Gastroesophageal sphincter (tissue), 4 donors: ENCODE data around the gene CGREF1. TPM values are rescaled to one million over a fixed set of nuclear protein-coding genes. Genes with fewer than 3 reads are reported as not detected.

ENCODE experiments used
- ATAC-seq: fragments of 150-250 bp; one replicate; pipeline ENCODE4 v1.9.1; 2016; ENCODE audit warnings: mild to moderate bottlenecking, moderate library complexity
- H3K27ac ChIP-seq, 4 donors: fragments of 200-600 bp; sonication (generic) in 3 of 4; 1 replicate in 3 of 4; 2 replicates in 1 of 4; pipeline ENCODE4 v1.5.1; 2016 to 2019
- H3K27me3 ChIP-seq: fragments of 200-600 bp; sonication (generic); one replicate; pipeline ENCODE4 v1.5.1; 2019
- H3K36me3 ChIP-seq, 2 donors: fragments of 200-600 bp; sonication (generic); one replicate each; pipeline ENCODE4 v1.5.1; 2019; ENCODE audit warnings: control low read depth in 1 of 2
- H3K4me1 ChIP-seq, 3 donors: fragments of 200-600 bp; sonication (generic); 1 replicate in 2 of 3; 2 replicates in 1 of 3; pipeline ENCODE4 v1.5.1; 2016 to 2019; ENCODE audit warnings: control low read depth in 2 of 3
- H3K4me3 ChIP-seq, 2 donors: fragments of 200-600 bp; sonication (generic); one replicate each; pipeline ENCODE4 v1.5.1; 2019; ENCODE audit warnings: mild to moderate bottlenecking in 1 of 2, moderate library complexity in 1 of 2
- H3K9me3 ChIP-seq, 3 donors: fragments of 200-600 bp; sonication (generic); one replicate each; pipeline ENCODE4 v1.5.1; 2017 to 2019; ENCODE audit warnings: control low read depth in 2 of 3
- EP300 ChIP-seq: sonication (generic); formaldehyde crosslinking; IDR thresholded peaks from one replicate; pipeline ENCODE4 v1.6.1; 2017; ENCODE audit warnings: antibody characterized with exemption, mild to moderate bottlenecking
- POLR2A ChIP-seq, 2 donors: fragments of 450-650 bp; IDR thresholded peaks; one replicate each; pipeline ENCODE4 v1.6.1; 2017; ENCODE audit warnings: antibody characterized with exemption in 2 of 2, mild to moderate bottlenecking in 2 of 2, moderate library complexity in 1 of 2
- POLR2AphosphoS5 ChIP-seq: sonication (generic); formaldehyde crosslinking; IDR thresholded peaks from one replicate; pipeline ENCODE4 v1.6.1; 2017; ENCODE audit warnings: antibody characterized with exemption
- WGBS, 2 donors: methylation state at CpG; one replicate each; pipeline ENCODE4 v1.1.5; 2018; ENCODE audit warnings: low coverage in 1 of 2; 5-methylcytosine and 5-hydroxymethylcytosine counted together
- total RNA-seq, 4 donors: library from RNA; depleted of rRNA; stranded (reverse); fragments of >200 nt; gene quantifications; one replicate each; pipeline ENCODE4 v1.1.0, GENCODE V29; 2016
- TF ChIP-seq, protein P1 (sequence below), 4 experiments: fragments of 200-600 bp in 2 of 4; fragments of 450-650 bp in 2 of 4; sonication (generic) in 1 of 4; IDR thresholded peaks; one replicate each; pipeline ENCODE4 v1.5.1; 2017 to 2019; ENCODE audit warnings: antibody characterized with exemption in 4 of 4, mild to moderate bottlenecking in 2 of 4, moderate library complexity in 2 of 4

Gene CGREF1
- total RNA-seq, 4 donors from 2014 or later: 1.0 TPM; not detected in 3

DNA sequence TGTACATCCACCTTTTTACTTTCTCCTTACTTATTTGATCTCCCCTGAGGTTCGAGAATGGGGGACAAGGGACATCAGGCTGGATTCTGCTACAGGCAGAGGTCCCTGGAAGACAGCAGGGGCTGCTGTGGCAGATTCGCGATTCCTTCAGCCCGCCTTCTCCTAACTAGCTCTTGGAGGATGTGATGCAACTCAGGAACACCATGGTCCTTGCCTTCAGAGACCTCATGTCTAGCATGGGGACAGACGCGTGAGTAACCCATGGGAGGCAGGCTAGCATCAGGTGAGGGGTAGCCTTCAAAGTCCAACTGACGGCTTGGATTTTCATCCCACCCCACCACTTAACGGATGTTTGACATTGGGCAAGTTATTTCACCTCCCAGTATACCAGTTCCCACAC lies 29.0 kb upstream of the CGREF1 start:
- Histone ChIP-seq H3K4me3 (no peak overlapping the region), H3K4me1 (no peaks in the 10 kb centered on the region), H3K9me3 (no peaks in the 10 kb centered on the region), H3K27me3 (peaks cover 18% of the 10 kb centered on the region), H3K36me3 (no peaks in the 10 kb centered on the region), H3K27ac (no peak overlapping the region)
- no peak for ATAC-seq
- WGBS, 2 donors: 76 to 94% methylated on average over 2 of the region's 8 CpGs
- TF ChIP-seq, protein P1, sequence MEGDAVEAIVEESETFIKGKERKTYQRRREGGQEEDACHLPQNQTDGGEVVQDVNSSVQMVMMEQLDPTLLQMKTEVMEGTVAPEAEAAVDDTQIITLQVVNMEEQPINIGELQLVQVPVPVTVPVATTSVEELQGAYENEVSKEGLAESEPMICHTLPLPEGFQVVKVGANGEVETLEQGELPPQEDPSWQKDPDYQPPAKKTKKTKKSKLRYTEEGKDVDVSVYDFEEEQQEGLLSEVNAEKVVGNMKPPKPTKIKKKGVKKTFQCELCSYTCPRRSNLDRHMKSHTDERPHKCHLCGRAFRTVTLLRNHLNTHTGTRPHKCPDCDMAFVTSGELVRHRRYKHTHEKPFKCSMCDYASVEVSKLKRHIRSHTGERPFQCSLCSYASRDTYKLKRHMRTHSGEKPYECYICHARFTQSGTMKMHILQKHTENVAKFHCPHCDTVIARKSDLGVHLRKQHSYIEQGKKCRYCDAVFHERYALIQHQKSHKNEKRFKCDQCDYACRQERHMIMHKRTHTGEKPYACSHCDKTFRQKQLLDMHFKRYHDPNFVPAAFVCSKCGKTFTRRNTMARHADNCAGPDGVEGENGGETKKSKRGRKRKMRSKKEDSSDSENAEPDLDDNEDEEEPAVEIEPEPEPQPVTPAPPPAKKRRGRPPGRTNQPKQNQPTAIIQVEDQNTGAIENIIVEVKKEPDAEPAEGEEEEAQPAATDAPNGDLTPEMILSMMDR (IDR thresholded peaks at IDR 0.05): no peak
- TF ChIP-seq POLR2AphosphoS5 (no peak), EP300 (no peak), POLR2A (IDR thresholded peaks at IDR 0.05) (no peak)

DNA sequence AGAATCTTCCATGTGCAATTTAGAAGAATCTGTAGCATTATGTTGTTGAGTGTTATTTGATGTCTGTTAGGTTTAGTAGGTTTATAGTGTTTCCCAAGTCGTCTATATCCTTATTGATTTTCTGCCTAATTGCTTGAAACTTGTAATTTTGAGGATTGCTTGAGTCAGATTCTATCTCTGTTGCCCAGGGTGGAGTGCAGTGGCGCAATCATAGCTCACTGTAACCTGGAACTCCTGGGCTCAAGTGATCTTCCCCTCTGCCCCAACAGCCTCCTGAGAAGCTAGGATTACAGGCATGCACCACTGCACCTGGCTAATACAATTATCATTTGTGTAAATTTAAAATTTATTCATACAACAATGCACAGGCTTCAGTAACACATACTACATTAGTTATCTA lies 26.8 kb upstream of the CGREF1 start:
- ATAC-seq: no peak
- H3K27ac ChIP-seq: no peak overlapping the region
- H3K9me3 ChIP-seq: no peaks in the 10 kb centered on the region
- no peaks in the 10 kb centered on the region for H3K36me3 ChIP-seq
- no peak for TF ChIP-seq EP300
- TF ChIP-seq, protein P1 (IDR thresholded peaks at IDR 0.05): no peak
- TF ChIP-seq POLR2A (IDR thresholded peaks at IDR 0.05): no peak
- TF ChIP-seq POLR2AphosphoS5: no peak
- H3K27me3 ChIP-seq: peaks cover 33% of the 10 kb centered on the region
- 83% methylated on average over 2 of the region's 2 CpGs for WGBS, 2 donors
- no peaks in the 10 kb centered on the region for H3K4me1 ChIP-seq
- no peak overlapping the region for H3K4me3 ChIP-seq

DNA sequence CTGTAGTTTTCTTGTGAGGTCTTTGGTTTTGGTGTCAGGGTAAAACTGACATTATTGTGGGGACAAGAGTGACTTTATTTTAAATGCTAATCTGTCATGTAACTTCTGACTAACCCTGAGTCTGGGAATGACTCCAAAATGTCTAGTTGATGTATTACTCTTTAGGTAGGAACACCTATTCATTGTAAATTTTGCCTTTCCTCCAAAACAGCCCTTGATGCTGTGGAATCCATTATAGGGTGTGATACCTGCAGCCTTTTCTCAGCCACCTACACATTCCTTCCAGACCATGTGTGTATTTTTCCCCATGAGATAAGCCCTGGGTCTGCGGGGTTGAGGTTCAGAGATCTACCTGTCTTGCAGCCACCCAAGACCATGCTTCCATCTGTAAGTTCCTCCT lies 24.4 kb upstream of the CGREF1 start:
- H3K4me3 ChIP-seq: no peak overlapping the region
- 17 to 50% methylated on average over 1 of the region's 1 CpG for WGBS, 2 donors
- H3K9me3 ChIP-seq: no peaks in the 10 kb centered on the region
- no peak for TF ChIP-seq EP300
- TF ChIP-seq POLR2A (IDR thresholded peaks at IDR 0.05): no peak
- TF ChIP-seq POLR2AphosphoS5: no peak
- TF ChIP-seq, protein P1 (IDR thresholded peaks at IDR 0.05): no peak
- no peak for ATAC-seq
- no peaks in the 10 kb centered on the region for H3K4me1 ChIP-seq
- no peak overlapping the region for H3K27ac ChIP-seq
- peaks cover 15% of the 10 kb centered on the region for H3K27me3 ChIP-seq
- no peaks in the 10 kb centered on the region for H3K36me3 ChIP-seq

DNA sequence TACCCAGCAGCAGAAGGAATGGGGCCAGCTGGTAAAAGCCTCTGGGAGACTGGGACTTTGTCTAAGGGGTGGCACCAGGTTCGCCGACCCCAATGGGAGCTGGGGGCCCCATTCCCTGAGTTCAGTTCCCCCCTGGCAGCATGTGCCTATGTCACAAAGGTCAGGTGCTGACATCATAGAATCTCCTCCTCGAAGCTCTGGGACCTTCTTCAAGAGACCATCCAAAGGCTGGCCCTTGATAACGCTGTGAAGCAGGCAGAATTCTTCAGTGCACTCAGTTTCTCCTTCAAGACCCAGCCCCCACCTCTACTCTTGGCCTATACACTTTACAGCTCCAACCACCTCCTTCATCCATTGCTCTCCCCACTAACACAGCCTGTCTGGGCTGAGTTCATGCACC lies 20.4 kb upstream of the CGREF1 start, which contains the start of gene PRR30:
TSS of gene PRR30 (minus strand) at position 101 of the 400 bp plus-strand sequence. CDS start 1,081 bp downstream, outside the sequence.
- no peak within 1 kb of the TSS for H3K4me3 ChIP-seq
- no peak for ATAC-seq
- H3K9me3 ChIP-seq: no peaks in the 10 kb centered on the region
- no peak within 1 kb of the TSS for H3K27ac ChIP-seq
- peaks cover 15% of the 10 kb centered on the region for H3K27me3 ChIP-seq
- no peak for TF ChIP-seq POLR2A (IDR thresholded peaks at IDR 0.05)
- TF ChIP-seq POLR2AphosphoS5: no peak
- TF ChIP-seq EP300: no peak
- TF ChIP-seq, protein P1 (IDR thresholded peaks at IDR 0.05): no peak
- H3K4me1 ChIP-seq: peaks cover 0 to 5% (median 0%) of the 10 kb centered on the region in 3 donors
- H3K36me3 ChIP-seq: no peaks in the 10 kb centered on the region
- 65 to 85% methylated on average over 3 of the region's 4 CpGs for WGBS, 2 donors

DNA sequence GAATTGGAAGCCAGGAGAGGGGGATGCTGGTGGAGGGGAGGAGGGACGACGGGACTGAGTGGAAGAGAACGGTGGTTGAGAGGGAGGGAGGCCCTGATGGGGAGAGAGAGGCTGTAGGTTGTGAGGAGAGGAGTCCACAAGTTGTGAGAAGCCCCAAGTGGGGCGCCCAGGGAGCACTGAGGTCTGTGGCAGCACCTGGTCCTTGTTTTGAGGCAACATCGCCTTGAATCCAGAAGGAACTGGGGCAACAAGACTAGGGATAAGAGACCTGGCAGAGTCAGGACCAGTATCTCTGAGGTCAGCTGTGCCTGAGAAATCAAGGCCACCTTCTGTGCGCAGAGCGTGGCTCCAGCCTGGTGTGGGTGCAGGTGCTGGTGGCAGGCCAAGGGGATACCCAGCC lies 19.2 kb upstream of the CGREF1 start:
- Histone ChIP-seq H3K36me3 (no peaks in the 10 kb centered on the region), H3K4me3 (no peak overlapping the region), H3K27ac (no peak overlapping the region), H3K27me3 (peaks cover 15% of the 10 kb centered on the region), H3K9me3 (no peaks in the 10 kb centered on the region), H3K4me1 (peaks cover 4 to 16% (median 8%) of the 10 kb centered on the region in 3 donors)
- WGBS, 2 donors: 58 to 68% methylated on average over 4 to 6 of the region's 7 CpGs
- ATAC-seq: no peak
- TF ChIP-seq POLR2A (IDR thresholded peaks at IDR 0.05) (no peak), POLR2AphosphoS5 (no peak), EP300 (no peak)
- TF ChIP-seq, protein P1 (IDR thresholded peaks at IDR 0.05): no peak
